ENCODE measurements around the gene DTX3L. TPM values are rescaled to one million over a fixed set of nuclear protein-coding genes. Genes with fewer than 3 reads are reported as not detected.

DTX3L gene
- total and polyA plus RNA-seq, 12 donors = 3.2 to 61.1 (median 12.0) TPM

- H3K4me1 ChIP-seq = peaks cover 0 to under 1% (median 0%) of the 10 kb centered on the region in 9 donors
- H3K27me3 ChIP-seq = no peaks in the 10 kb centered on the region
- H3K9me3 ChIP-seq = no peaks in the 10 kb centered on the region
- DNase-seq (no peak), ATAC-seq (no peak)
- H3K36me3 ChIP-seq = peaks cover 0 to 100% (median 45%) of the 10 kb centered on the region in 9 donors
- no peak for TF ChIP-seq CTCF (IDR thresholded peaks at IDR 0.05)
- WGBS, 2 donors = 93 to 95% methylated on average over 1 of the region's 1 CpG
- no peak overlapping the region for H3K27ac ChIP-seq
- intact Hi-C loops (cut with DNase I) = no loop called here
- no peak overlapping the region for H3K4me3 ChIP-seq
These were observed 15.5 kb upstream of the DTX3L start for GRCh38 chr3:122548619-122549018.

- no peak overlapping the region for H3K27ac ChIP-seq
- no peaks in the 10 kb centered on the region for H3K27me3 ChIP-seq
- ATAC-seq (no peak), DNase-seq (no peak)
- no peak overlapping the region for H3K4me3 ChIP-seq
- H3K9me3 ChIP-seq = no peaks in the 10 kb centered on the region
- peaks cover 0 to 21% (median 3%) of the 10 kb centered on the region in 9 donors for H3K4me1 ChIP-seq
- TF ChIP-seq CTCF (IDR thresholded peaks at IDR 0.05) = no peak
- intact Hi-C loops (cut with DNase I) = no loop called here
- peaks cover 0 to 100% (median 39%) of the 10 kb centered on the region in 9 donors for H3K36me3 ChIP-seq
- 64 to 77% methylated on average over 3 of the region's 3 CpGs for WGBS, 2 donors
These were observed 11.0 kb upstream of the DTX3L start for GRCh38 chr3:122553171-122553570.

- no peak overlapping the region for H3K4me3 ChIP-seq
- H3K36me3 ChIP-seq = peaks cover 0 to 98% (median 36%) of the 10 kb centered on the region in 9 donors
- intact Hi-C loops (cut with DNase I) = loop anchor here in 2 of 10 donors (2.0 to 5.0 kb wide), 2 partner anchors 121 to 122 kb away; no protein-coding TSS in a partner anchor
- no peak overlapping the region for H3K27ac ChIP-seq
- no peaks in the 10 kb centered on the region for H3K9me3 ChIP-seq
- peak in 7 of 8 donors; percentile 38 to 75 (median 62) for ATAC-seq
- H3K27me3 ChIP-seq = no peaks in the 10 kb centered on the region
- peaks cover 0 to 29% (median 8%) of the 10 kb centered on the region in 9 donors for H3K4me1 ChIP-seq
- no peak for TF ChIP-seq CTCF (IDR thresholded peaks at IDR 0.05)
- 81 to 85% methylated on average over 6 of the region's 6 CpGs for WGBS, 2 donors
- DNase-seq = no peak
These were observed 8.7 kb upstream of the DTX3L start for GRCh38 chr3:122555275-122556071.

GRCh38 chr3:122557356-122557755, 6.8 kb upstream of the DTX3L start:
- no peak for TF ChIP-seq CTCF (IDR thresholded peaks at IDR 0.05)
- H3K27me3 ChIP-seq = no peaks in the 10 kb centered on the region
- H3K27ac ChIP-seq = no peak overlapping the region
- DNase-seq (no peak), ATAC-seq (no peak)
- intact Hi-C loops (cut with DNase I) = loop anchor here in 2 of 10 donors (2.0 to 5.0 kb wide), 2 partner anchors 119 to 120 kb away; no protein-coding TSS in a partner anchor
- no peak overlapping the region for H3K4me3 ChIP-seq
- peaks cover 0 to 79% (median 27%) of the 10 kb centered on the region in 9 donors for H3K36me3 ChIP-seq
- H3K9me3 ChIP-seq = no peaks in the 10 kb centered on the region
- 86 to 88% methylated on average over 5 of the region's 5 CpGs for WGBS, 2 donors
- peaks cover 0 to 48% (median 23%) of the 10 kb centered on the region in 9 donors for H3K4me1 ChIP-seq
